ENCODE measurements around the gene BNC2. TPM values are rescaled to one million over a fixed set of nuclear protein-coding genes. Genes with fewer than 3 reads are reported as not detected.

The BNC2 gene
- total RNA-seq, 2 donors from 2014 or later = 2.1 to 20.0 TPM

DNA sequence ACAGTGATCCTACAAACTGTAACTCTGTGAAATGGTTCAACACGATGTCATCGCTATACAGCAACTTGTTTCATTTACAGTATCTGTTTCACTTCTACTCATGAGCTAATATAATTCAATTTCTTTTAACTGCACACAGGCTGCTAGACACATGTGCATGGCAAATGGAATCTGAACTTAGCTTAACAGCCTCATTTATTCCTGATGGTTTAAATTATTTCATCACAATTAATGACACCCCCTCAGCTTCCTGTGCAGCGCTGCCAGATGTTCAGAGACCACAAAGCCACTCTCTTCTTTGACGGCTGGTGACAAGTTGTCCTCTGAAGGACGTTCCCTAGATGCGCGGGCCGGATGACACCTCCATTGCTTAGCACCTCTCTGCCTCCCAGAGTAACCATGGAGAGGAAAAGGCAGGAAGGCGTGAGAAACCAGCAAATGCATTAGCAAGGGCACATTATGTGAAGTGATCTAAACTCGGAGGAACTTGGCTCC lies 191.1 kb downstream of the BNC2 start:
- Histone ChIP-seq H3K4me1 (no peaks in the 10 kb centered on the region), H3K27me3 (no peaks in the 10 kb centered on the region), H3K9ac (ENCODE audit: low read depth in 2 of 2, low read length in 2 of 2) (no peak overlapping the region), H3K27ac (no peak overlapping the region), H3K9me3 (no peaks in the 10 kb centered on the region), H3K36me3 (no peaks in the 10 kb centered on the region), H3K4me3 (no peak overlapping the region)
- no peak for DNase-seq
- TF ChIP-seq, protein P1, sequence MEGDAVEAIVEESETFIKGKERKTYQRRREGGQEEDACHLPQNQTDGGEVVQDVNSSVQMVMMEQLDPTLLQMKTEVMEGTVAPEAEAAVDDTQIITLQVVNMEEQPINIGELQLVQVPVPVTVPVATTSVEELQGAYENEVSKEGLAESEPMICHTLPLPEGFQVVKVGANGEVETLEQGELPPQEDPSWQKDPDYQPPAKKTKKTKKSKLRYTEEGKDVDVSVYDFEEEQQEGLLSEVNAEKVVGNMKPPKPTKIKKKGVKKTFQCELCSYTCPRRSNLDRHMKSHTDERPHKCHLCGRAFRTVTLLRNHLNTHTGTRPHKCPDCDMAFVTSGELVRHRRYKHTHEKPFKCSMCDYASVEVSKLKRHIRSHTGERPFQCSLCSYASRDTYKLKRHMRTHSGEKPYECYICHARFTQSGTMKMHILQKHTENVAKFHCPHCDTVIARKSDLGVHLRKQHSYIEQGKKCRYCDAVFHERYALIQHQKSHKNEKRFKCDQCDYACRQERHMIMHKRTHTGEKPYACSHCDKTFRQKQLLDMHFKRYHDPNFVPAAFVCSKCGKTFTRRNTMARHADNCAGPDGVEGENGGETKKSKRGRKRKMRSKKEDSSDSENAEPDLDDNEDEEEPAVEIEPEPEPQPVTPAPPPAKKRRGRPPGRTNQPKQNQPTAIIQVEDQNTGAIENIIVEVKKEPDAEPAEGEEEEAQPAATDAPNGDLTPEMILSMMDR (IDR thresholded peaks at IDR 0.05) = no peak
- intact Hi-C loops (cut with DNase I) = no loop called here

DNA sequence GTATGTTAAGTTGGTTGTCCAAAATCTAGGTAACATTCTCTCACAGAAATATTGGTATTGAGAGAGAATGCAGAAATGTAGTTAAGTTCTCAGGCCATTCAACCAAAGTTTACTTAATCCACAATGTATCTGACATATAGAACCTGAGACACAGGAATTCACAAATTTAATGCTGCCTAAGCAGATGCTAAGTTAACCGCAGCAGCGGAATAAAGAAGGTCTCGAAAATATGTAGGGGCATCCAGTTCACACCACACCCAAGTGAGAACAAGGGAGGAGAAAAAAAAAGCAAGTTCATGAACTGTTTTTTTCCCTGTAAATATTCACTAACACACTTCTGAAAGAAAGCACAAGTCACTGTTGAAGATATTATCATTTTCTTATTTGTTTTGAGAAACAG lies 194.0 kb downstream of the BNC2 start:
- TF ChIP-seq, protein P1 (IDR thresholded peaks at IDR 0.05) = no peak
- H3K27ac ChIP-seq = no peak overlapping the region
- H3K4me1 ChIP-seq = no peaks in the 10 kb centered on the region
- no peaks in the 10 kb centered on the region for H3K36me3 ChIP-seq
- H3K4me3 ChIP-seq = no peak overlapping the region
- no peak for DNase-seq
- H3K9me3 ChIP-seq = no peaks in the 10 kb centered on the region
- H3K27me3 ChIP-seq = no peaks in the 10 kb centered on the region
- intact Hi-C loops (cut with DNase I) = no loop called here
- no peak overlapping the region for H3K9ac ChIP-seq (ENCODE audit: low read depth in 2 of 2, low read length in 2 of 2)

DNA sequence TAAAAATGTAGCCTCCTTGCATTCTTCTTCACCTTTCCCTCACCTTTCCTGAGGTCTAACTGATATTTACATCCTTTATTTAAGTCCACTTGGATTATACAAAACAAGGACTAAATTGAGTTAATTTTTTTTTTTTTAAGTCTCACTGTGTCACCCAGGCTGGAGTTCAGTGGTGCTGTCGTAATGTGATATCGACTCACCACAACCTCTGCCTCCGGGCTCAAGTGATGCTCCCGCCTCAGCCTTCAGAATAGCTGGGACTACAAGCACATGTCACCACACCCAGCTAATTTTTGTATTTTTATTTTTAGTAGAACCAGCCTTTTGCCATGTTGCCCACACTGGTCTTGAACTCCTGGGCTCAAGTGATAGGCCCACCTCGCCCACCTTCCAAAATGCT lies 195.3 kb downstream of the BNC2 start:
- DNase-seq = no peak
- Histone ChIP-seq H3K9me3 (no peaks in the 10 kb centered on the region), H3K36me3 (no peaks in the 10 kb centered on the region), H3K4me3 (no peak overlapping the region), H3K27ac (no peak overlapping the region), H3K27me3 (no peaks in the 10 kb centered on the region), H3K9ac (ENCODE audit: low read depth in 2 of 2, low read length in 2 of 2) (no peak overlapping the region), H3K4me1 (no peaks in the 10 kb centered on the region)
- intact Hi-C loops (cut with DNase I) = no loop called here
- TF ChIP-seq, protein P1 (IDR thresholded peaks at IDR 0.05) = no peak

DNA sequence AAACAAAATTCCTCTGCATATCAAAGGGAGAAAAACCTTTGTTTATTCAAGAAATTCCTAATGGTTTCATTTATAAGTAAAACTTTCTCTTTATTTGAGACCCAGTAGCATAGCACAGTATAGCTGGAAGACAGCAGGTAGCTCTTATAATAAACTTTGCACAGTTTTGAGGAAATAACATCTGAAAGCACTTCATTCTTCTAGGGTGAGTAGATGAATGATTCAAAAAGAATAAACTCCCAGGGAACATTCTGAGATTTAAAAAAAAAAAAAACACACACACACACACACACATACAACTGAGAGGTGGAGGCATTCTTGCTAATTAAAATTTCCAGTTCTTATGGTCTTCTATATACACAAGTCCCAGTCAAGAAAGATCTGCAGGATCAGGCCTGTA lies 197.3 kb downstream of the BNC2 start:
- TF ChIP-seq, protein P1 (IDR thresholded peaks at IDR 0.05) = no peak
- Histone ChIP-seq H3K9ac (ENCODE audit: low read depth in 2 of 2, low read length in 2 of 2) (no peak overlapping the region), H3K36me3 (no peaks in the 10 kb centered on the region), H3K4me1 (no peaks in the 10 kb centered on the region), H3K9me3 (no peaks in the 10 kb centered on the region), H3K4me3 (no peak overlapping the region), H3K27ac (no peak overlapping the region), H3K27me3 (no peaks in the 10 kb centered on the region)
- DNase-seq = no peak
- intact Hi-C loops (cut with DNase I) = no loop called here

DNA sequence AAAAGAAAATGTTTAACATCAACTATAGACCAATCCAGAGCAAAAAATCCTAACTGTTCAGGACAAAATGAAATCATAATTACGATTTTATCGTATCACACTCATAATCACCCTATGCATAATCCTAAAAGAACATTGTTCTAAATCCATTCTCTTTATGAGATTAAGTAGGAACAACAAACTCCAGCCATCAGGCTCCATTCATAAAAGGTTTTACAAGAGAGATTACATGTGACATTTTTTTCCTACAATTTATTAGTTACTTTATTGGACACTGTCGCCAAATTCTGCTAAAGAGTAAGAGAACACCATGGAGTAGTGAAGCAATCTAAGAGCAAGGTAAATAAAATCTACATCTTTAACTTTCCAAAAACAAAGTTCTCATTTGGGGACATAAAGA lies 198.0 kb downstream of the BNC2 start:
- DNase-seq = no peak
- no peaks in the 10 kb centered on the region for H3K36me3 ChIP-seq
- no peak overlapping the region for H3K4me3 ChIP-seq
- no peaks in the 10 kb centered on the region for H3K4me1 ChIP-seq
- TF ChIP-seq, protein P1 (IDR thresholded peaks at IDR 0.05) = no peak
- no peak overlapping the region for H3K9ac ChIP-seq (ENCODE audit: low read depth in 2 of 2, low read length in 2 of 2)
- H3K9me3 ChIP-seq = no peaks in the 10 kb centered on the region
- no peak overlapping the region for H3K27ac ChIP-seq
- no peaks in the 10 kb centered on the region for H3K27me3 ChIP-seq
- intact Hi-C loops (cut with DNase I) = no loop called here

Measured in colonic mucosa (tissue), 4 donors.